Measurements from ENCODE around the gene SPART.

The SPART gene

GRCh38 chr13:36354842-36355623 lies 8.8 kb upstream of the SPART start:
- TF ChIP-seq CTCF (IDR thresholded peaks at IDR 0.05; ENCODE audit: insufficient read depth, missing control alignments) = no peak
- no peak for DNase-seq (ENCODE audit: insufficient read length, low spot score)
- no peak for FAIRE-seq

- FAIRE-seq (no peak), DNase-seq (ENCODE audit: insufficient read length, low spot score) (no peak)
- TF ChIP-seq CTCF (IDR thresholded peaks at IDR 0.05; ENCODE audit: insufficient read depth, missing control alignments) = no peak
Observed at GRCh38 chr13:36353001-36353400, 6.8 kb upstream of the SPART start.

DNA sequence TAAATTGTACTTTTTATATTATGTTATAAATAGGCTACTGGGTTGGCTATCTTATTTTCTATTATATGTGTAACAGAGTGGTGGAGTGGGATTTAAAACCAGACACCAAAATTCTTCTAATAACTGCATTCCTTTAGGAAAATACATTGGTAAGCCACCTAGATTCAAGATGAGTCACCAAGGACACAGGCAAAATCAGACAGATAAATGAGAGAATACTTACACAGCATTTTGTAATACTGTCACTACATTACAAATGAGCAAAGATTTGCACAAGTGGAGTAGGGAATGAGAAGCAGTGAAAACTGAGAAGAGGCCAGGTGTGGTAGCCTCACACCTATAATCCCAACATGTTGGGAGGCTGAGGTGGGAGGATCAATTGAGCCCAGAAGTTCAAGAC lies 6.2 kb upstream of the SPART start:
- DNase-seq (ENCODE audit: insufficient read length, low spot score) (no peak), FAIRE-seq (no peak)
- no peak for TF ChIP-seq CTCF (IDR thresholded peaks at IDR 0.05; ENCODE audit: insufficient read depth, missing control alignments)

DNA sequence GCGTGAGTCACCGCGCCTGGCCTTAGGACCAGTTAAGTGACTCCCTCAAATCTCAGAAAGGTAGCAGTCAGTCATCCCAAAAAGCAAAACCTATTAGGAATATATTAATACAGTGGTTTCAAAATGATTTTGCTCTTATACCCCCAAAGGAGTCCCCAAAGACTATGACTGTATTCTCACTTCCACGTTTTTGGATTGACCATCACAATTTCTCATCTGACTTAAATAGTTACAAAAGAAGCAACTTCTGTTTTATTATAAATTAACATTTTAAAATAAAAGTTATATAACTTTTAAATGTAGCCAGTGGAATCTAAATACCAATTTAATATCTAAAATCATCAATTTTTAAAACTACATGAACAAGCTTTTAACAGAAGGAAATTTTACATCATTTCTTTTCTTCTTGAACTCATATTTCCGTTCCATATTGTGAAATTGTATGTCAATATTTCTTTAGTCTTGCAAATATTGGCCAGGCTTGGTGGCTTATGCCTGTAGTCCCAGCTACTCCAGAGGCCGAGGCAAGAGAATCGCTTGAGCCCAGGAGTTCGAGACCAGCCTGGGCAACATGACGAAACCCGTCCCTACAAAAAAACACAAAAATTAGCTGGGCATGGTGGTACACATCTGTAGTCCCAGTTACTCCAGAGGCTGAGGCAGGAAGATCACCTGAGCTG lies 1.5 kb upstream of the SPART start:
- FAIRE-seq (no peak), DNase-seq (ENCODE audit: insufficient read length, low spot score) (no peak)
- no peak for TF ChIP-seq CTCF (IDR thresholded peaks at IDR 0.05; ENCODE audit: insufficient read depth, missing control alignments)

DNA sequence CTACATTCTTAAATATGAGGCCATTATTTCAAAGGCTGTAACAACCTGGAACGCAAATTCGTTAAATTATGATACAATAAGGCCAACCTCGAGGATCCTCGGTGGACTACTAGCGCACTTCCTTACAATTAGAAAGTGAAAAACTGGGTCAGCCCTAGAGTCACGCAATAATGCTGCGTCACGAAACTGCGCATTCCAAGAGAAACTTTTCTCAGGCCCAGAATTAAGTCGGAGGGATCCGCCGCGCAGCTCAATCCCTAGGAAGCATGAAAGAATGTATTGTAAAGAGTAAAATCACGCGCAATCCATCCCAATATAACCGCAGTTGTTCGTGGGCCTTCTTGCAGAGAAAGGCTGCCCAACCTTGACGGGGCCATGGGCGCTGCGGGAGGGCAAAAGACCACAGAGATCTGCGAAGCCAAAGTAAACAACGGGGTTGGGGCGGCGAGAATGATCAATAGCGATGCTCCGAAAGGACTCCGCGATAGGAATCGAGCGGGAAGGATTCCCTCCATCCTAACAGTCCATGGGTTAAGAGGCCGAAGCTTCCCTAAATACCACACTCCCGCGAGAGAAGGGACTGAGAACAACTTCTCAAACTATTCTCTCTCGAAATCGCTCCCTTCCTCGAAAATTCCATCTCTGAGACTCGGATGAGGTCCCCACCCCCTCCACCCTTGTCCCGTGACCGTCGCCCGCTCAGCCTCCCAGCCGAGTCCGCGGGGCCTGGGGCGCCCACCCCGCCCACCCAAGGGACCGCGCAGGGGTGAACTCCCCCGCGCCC lies 564 bp downstream of the SPART start:
- FAIRE-seq (no peak), DNase-seq (ENCODE audit: insufficient read length, low spot score) (no peak)
- no peak for TF ChIP-seq CTCF (IDR thresholded peaks at IDR 0.05; ENCODE audit: insufficient read depth, missing control alignments)

DNA sequence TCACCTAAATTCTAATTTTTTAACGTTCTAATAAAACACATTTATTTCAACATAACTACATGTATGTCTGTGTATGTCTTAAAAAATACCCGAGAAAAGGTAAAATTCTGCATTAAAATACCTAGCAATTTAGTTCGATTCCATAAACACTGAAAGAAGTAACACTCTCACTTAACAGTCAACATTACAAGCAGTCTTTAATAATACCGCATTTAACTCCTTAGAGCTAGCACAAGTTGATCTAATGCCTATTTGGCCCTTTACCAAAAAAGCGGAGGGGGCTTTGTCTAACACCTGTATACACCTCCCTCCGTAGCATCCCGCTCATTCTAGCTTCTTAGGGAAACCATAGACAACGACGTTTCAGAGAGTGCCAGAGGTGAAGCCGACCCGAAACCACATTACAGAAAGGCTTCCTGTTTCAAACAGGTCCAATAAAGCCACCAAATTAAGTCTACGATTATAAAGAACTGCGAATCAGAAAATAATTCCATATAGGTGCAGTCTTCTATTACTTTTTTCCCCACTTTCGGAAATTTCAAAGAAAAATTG lies 1.2 kb downstream of the SPART start:
- DNase-seq (ENCODE audit: insufficient read length, low spot score) (no peak), FAIRE-seq (peak; percentile 63)
- no peak for TF ChIP-seq CTCF (IDR thresholded peaks at IDR 0.05; ENCODE audit: insufficient read depth, missing control alignments)

Measured in D721Med (cell line).